Tibial nerve (tissue), 4 donors: ENCODE measurements around the gene STK39.

ENCODE experiments used
- EP300 ChIP-seq, 2 donors: sonication (generic); formaldehyde crosslinking; IDR thresholded peaks; one replicate each; pipeline ENCODE4 v1.6.1; 2017; ENCODE audit warnings: antibody characterized with exemption in 2 of 2, mild to moderate bottlenecking in 1 of 2
- POLR2A ChIP-seq, 2 donors: fragments of 450-650 bp; IDR thresholded peaks; one replicate each; pipeline ENCODE4 v1.6.1; 2017; ENCODE audit warnings: antibody characterized with exemption in 2 of 2, mild to moderate bottlenecking in 2 of 2, moderate library complexity in 2 of 2
- TF ChIP-seq, protein P1 (sequence below), 5 experiments: fragments of 200-600 bp in 3 of 5; fragments of 450-650 bp in 2 of 5; sonication (generic) in 3 of 5; IDR thresholded peaks; one replicate each; pipeline ENCODE4 v1.5.1; 2016 to 2019; ENCODE audit warnings: antibody characterized with exemption in 5 of 5, mild to moderate bottlenecking in 3 of 5, moderate library complexity in 2 of 5

GRCh38 chr2:168294409-168294808 is 47.0 kb upstream of the STK39 start:
- TF ChIP-seq EP300 (IDR thresholded peaks at IDR 0.05) (no peak), POLR2A (IDR thresholded peaks at IDR 0.05) (no peak)
- TF ChIP-seq, protein P1, sequence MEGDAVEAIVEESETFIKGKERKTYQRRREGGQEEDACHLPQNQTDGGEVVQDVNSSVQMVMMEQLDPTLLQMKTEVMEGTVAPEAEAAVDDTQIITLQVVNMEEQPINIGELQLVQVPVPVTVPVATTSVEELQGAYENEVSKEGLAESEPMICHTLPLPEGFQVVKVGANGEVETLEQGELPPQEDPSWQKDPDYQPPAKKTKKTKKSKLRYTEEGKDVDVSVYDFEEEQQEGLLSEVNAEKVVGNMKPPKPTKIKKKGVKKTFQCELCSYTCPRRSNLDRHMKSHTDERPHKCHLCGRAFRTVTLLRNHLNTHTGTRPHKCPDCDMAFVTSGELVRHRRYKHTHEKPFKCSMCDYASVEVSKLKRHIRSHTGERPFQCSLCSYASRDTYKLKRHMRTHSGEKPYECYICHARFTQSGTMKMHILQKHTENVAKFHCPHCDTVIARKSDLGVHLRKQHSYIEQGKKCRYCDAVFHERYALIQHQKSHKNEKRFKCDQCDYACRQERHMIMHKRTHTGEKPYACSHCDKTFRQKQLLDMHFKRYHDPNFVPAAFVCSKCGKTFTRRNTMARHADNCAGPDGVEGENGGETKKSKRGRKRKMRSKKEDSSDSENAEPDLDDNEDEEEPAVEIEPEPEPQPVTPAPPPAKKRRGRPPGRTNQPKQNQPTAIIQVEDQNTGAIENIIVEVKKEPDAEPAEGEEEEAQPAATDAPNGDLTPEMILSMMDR (IDR thresholded peaks at IDR 0.05) = no peak
